ENCODE measurements around the gene RNPS1.

GRCh38 chr16:2297506-2297860 lies 29.6 kb upstream of the RNPS1 start:
- TF ChIP-seq BHLHE40 (IDR thresholded peaks at IDR 0.05; ENCODE audit: borderline replicate concordance) (no peak), HDGF (IDR thresholded peaks at IDR 0.05; ENCODE audit: borderline replicate concordance) (no peak), SP1 (IDR thresholded peaks at IDR 0.05) (no peak), SUZ12 (IDR thresholded peaks at IDR 0.05) (no peak), FOXK2 (IDR thresholded peaks at IDR 0.05) (no peak), L3MBTL2 (conservative IDR thresholded peaks at IDR 0.05) (no peak), PKNOX1 (IDR thresholded peaks at IDR 0.05) (no peak)

Measured in HEK293T (cell line).